ENCODE data around the gene NT5C1A.

- TF ChIP-seq ISL1 (CRISPR knock-in tag; IDR thresholded peaks at IDR 0.05) (no peak), TOX (CRISPR knock-in tag; IDR thresholded peaks at IDR 0.05; ENCODE audit: borderline replicate concordance) (no peak)
- TF ChIP-seq, protein P1, sequence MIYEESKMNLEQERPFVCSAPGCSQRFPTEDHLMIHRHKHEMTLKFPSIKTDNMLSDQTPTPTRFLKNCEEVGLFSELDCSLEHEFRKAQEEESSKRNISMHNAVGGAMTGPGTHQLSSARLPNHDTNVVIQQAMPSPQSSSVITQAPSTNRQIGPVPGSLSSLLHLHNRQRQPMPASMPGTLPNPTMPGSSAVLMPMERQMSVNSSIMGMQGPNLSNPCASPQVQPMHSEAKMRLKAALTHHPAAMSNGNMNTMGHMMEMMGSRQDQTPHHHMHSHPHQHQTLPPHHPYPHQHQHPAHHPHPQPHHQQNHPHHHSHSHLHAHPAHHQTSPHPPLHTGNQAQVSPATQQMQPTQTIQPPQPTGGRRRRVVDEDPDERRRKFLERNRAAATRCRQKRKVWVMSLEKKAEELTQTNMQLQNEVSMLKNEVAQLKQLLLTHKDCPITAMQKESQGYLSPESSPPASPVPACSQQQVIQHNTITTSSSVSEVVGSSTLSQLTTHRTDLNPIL (CRISPR knock-in tag; IDR thresholded peaks at IDR 0.05; ENCODE audit: low read depth), result no peak
Measured at GRCh38 chr1:39707506-39707905, 35.6 kb upstream of the NT5C1A start.
